GM21528 (cell line): ENCODE data around the gene UPK2.
"Not testable (repeated sequence)": the region's sequence is repeated elsewhere in the genome, so short reads cannot be mapped to it uniquely, and the experiment has no call there.

Experiments
- ATAC-seq: cut with Tn5 transposase; IDR thresholded peaks from one replicate; pipeline ENCODE4 v1.9.1; 2021; ENCODE audit warnings: mild to moderate bottlenecking, moderate library complexity; ENCODE audit not compliant: unreplicated experiment, low FRiP score

The UPK2 gene

DNA sequence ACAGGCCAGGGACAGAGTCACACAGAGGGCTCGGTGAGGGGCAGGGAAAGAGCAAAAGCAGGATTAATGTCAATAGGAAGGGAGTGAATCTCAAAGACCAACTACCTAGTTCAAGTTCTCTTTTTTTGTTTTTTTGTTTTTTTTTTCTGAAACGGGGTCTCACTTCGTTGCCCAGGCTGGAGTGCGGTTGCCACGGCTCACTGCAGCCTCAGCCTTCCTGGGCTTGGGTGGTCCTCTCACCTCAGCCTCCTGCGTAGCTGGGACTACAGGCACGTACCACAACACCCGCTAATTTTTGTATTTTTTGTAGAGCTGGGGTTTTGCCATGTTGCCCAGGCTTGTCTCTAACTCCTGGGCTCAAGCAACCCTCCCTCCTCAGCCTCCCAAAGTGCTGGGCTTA, 20.7 kb upstream of the UPK2 start:
- ATAC-seq = no peak

DNA sequence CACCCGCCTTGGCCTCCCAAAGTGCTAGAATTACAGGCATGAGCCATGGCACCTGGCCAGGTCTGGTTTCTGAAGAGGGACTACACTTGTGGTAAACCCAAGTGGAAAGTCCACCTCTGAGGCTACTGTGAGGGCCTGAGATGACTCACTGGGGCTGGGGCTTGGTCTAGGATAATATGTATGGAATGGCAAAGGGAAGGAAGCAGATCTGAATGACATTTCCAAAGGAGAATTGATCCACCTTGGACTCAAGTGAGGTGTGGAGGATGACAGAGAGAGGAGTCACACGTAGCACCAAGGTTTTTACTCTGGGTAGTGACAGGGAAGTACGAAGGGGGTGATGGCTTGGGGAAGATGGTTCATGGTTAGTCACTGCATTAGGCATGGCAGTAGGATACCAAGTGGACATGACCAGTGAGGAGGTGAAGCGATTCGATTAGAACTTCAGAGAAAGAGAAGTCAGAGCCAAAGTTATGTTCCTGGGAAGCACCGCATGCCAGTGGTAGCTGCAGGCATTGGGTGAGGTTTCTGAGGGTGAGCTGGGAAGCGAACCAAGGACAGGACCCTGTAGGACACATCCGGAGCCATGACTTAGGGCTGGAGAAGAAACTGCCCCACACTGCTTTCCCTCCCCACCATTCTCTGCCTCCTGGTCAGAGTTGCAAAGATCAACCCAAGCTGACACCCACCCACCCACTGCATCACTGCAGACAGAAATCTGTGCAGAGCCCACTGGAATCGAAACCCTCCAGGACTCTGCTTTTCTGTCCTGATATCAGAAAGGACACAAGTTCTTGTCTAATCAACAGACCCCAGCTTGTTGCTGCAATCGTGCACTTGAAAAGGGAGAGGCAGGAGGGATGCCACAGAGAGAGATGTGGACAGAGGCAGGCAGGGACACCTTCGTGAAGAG, 17.4 kb upstream of the UPK2 start:
- ATAC-seq = no peak

DNA sequence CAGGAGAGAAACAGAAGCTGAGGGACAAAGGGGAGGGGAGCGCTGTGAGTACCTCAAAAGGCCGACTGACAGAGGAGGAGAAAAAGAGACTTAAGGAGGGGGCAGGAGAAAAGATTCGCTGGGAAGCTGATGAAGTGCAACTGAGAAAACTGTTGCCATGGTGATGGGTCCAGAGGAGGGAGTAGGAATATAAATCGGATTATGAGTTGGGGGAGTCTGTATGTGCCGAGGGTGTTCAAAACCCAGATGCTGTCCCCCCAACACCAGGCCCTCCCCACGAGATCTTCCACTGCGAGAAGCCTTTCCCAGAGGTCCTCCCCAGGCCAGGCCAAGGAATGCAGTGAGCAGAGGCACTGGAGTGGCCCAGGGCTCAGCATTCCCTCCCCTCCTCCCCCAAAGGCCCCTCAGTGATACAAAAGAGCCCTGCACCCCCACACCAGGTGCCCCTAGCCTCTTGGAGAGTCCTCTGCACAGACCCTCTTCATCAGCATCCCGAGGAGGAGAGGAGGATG, 16.6 kb upstream of the UPK2 start:
- no peak for ATAC-seq

DNA sequence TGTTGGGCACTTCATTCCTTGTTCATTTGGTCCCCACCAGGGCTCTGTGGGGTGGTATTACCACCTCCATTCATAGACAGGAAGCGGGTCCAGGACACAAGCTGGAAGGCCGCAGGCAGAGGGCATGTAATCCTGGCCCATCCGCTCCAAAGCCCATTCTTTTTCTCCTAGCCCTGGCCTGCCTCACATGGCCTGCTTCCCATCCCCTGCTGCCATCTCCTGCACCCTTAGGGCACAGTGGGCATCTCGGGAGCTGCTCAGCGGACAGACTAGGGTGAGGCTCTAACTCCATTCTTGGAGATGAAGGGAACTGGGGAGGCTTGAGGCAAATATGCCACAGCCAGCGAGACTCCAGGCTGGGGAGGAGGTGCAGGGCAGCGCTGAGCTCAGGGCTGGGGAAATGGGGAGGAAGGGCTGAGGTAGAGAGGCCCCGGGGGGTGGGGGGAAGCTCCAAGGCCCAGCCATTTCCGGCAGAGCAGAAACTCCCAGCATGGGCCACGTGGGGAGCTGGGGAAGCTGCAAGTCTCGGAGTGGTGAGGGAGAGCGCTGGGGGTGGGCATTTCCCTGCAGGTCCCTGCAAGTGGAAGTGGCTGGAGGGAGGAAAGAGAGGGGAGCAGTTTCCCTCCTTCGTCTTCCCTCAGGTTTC, 16.0 kb upstream of the UPK2 start:
- ATAC-seq = no peak

DNA sequence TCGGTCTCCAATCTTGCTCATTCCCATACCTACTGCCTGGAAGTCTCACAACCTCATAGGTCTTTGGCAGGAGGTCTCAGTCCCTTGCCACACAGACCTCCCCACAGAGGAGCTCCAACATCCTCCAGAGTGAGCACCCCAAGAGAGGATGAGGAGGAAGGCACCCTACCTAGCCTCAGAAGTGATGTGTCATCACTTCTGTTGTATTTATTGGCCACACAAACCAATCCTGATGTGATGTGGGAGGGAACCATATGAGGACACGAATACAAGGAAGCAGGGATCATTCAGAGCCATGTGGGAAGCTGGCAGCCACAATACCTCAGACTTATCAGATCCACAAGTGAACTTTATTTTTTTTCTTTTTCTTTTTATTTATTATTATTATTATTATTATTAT, 9.0 kb upstream of the UPK2 start:
- no peak for ATAC-seq

DNA sequence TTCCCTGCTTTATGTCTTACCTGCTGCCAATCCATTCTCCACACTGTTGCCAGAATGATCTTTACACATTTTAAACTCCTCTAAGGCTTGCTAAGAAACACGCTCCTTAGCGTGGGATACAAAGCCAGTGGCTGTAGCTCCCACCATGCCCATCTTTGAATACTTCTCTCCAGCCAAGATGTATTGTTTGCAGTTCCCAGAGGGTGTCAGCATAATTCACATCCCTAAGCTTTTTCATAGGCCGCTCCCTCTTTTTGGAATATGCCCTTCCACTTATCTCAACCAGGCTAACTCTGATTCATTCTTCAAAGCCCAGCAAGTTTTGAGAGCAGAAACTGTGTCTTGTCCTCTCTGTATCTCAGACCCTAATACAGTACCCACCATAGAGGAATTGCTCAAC, 8.1 kb upstream of the UPK2 start:
- no peak for ATAC-seq

DNA sequence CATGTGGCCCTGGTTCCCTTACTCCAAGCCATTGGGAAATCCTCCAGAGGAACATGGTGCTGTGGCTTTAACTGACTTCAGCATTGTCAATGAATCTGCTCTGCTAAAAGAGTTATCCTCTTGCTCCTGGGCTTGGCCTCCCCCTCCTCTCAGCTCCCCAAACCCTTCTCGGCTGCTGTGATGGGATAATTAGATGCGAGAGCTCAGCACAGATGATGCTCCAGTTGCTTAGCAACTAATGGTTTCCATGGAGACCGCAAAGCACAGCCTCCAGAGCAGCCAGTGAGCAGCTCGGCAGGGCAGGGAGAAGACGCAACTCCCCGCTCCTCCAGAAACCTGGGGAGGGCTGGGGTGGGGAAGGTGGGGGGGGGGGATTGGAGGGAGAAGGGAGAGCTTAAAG, 2.8 kb upstream of the UPK2 start:
- no peak for ATAC-seq

DNA sequence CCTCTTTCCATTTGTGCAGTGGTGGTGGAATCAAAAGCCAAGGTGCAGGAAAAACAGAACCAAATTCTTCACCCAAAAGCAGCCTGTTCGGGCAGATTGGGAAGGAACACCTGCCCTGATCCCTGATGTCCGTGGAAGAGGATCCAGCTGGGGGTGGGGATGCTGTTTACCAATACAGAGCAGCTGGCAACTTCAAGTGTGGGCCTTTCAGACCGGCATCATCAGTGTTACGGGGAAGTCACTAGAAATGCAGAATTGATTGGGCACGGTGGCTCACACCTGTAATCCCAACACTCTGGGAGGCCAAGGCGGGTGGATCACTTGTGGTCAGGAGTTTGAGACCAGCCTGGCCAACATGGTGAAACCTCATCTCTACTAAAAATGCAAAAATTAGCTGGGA, 2.1 kb upstream of the UPK2 start:
- ATAC-seq = not testable (repeated sequence)

DNA sequence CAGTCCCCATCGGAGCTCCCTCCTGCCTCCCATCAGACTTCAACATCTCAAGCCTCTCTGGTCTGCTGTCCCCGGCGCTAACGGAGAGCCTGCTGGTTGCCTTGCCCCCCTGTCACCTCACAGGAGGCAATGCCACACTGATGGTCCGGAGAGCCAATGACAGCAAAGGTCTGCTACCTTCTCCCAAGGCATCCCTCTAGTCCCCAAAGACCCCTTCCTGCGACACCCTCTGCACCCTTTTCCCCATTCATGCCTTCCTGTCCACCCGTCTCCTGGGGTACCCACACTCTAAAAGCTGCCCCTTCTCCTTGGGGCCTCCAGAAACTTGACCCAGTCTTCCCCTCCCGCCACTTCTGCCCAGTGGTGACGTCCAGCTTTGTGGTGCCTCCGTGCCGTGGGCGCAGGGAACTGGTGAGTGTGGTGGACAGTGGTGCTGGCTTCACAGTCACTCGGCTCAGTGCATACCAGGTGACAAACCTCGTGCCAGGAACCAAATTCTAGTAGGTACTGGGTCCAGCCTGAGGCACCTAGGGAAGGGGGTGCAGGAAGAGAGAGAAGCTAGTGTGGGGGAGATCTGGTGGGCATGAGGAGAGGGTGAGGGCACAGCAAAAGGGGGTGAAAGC, 860 bp downstream of the UPK2 start:
- ATAC-seq = no peak

DNA sequence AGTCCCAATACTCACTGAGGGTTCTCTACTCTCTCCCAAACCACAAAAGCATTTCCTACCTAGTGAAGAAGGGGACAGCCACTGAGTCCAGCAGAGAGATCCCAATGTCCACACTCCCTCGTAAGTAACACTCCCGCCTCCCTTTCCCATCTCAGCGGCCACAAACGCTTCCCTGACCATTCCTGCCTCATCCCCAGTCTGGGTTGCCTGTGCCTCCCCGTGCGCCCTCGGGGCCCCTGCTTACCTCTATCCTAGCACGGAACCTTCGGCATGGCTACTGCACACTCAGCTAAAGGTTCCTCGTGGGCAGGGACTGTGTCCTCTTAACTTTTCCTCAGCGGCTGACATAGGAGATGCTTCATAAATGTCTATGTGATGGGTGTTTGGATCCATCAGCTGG, 1.5 kb downstream of the UPK2 start:
- no peak for ATAC-seq

DNA sequence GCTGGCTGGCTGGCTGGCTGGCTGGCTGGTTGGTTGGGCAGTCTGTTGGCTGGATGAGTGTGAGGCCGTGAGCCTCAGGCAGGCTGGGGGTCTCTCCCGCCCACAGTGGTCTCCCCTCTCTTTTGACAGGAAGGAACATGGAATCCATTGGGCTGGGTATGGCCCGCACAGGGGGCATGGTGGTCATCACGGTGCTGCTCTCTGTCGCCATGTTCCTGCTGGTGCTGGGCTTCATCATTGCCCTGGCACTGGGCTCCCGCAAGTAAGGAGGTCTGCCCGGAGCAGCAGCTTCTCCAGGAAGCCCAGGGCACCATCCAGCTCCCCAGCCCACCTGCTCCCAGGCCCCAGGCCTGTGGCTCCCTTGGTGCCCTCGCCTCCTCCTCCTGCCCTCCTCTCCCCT, 1.9 kb downstream of the UPK2 start:
- ATAC-seq = no peak

DNA sequence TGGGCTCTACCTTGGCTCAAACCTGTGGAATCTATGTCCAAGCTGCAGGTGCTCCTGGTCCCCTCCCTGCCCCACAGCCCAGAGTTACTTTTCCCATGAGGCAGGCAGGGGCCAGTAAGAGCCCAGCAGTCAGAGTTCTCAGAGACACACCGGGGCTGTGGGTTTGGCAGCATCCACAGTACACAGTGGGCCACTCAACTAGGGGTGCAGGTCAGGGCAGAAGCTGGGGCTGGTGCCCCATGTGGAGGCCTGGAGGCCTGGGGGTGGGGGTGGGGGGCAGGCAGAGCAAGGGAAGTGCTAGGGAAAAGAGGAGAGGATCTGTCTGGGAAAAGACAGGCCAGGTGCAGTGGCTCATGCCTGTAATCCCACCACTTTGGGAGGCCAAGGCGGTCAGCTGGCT, 2.5 kb downstream of the UPK2 start:
- no peak for ATAC-seq

DNA sequence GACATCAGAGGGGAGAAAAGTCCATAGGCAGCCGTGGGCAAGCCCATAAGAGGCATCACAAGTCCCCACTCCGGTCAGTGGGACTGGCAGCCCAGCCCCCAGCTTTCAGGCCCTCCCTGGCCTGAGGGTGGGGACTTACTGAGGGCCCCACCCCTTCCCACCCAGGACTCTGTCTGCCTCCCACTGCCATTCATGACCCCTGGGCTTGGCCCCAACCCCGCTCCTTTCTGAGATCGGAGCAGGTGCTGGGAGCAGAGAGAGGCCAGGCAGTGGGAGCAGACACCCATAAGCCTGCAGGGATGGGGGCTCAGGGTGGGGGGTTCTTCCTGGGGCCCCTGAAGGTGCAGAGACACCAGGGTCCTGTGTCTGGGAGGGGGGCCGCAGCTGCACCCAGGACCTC, 5.1 kb downstream of the UPK2 start:
- no peak for ATAC-seq

DNA sequence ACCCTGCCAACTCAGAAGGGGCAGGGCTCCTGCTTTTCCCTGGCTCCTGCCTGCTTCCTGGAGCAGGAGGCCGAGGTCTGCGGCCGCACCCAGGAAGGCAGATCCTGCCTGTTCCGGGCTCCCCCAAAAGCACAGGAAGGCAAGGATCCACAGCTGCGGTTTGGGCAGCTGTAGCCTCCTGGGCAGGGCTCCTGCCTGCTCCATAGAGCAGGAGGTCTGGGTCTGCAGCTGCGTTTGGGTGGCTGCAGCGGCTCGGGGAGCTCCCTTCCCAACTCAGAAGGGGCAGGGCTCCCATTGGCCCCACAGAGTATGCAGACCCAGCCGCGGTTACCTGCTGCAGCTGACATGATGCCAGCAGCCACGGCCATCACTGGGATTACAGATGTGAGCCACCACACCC, 5.5 kb downstream of the UPK2 start:
- ATAC-seq = no peak

DNA sequence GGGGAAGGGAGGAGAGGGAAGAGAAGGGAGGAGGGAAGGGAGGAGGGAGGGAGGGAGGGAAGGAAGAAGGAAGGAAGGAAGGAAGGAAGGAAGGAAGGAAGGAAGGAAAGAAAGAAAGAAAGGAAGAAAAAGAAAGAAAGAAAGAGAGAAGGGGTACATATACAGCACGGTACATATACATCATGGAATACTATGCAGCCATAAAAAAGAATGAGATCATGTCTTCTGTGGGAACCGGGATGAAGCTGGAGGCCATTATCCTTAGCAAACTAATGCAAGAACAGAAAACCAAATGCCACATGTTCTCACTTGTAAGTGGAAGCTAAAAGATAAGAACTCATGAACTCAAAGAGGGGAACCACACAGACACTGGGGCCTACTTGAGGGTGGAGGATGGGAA, 13.4 kb downstream of the UPK2 start:
- ATAC-seq = not testable (repeated sequence)

DNA sequence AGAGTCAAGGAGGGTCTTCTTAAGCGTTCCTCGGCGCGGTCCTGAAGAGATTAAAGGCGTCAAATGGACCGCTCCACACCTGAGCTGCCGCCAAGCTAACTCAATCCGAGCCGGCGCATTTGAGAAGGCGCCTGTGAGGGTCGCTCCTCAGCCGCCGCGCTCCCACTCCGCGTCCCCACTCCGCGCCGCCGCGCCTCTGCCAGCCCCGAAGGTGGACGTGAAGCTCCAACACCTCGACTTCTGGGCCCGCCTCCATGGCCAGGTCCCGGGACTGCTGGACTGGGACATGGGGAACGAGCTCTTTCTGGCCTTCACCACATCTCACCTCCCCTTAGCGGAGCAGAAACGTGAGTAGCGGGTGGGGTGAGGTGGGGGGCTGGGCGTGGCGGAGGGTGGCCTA, 15.5 kb downstream of the UPK2 start, which contains the start of gene FOXR1:
Gene FOXR1 (plus strand): TSS at position 116 of the 400 bp plus-strand sequence. CDS start 171 bp downstream, at position 287.
- no peak for ATAC-seq

DNA sequence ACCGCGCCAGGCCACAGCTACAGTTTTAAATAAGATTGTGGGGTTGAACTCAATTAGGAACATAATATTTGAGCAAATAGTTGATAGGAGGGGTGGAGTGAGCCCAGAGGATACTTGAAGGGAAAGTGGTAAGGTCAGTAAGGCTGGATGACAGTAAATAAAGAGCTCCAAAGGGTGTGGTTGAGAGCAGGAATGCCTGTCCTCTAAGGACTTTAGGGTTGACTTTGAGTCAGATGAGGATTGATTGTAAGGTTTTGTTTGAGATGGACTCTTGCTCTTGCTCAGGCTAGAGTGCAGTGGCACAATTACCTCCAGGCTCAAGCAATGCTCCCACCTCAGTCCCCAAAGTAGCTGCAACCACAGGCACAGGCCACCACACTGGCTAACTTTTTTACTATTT, 17.9 kb downstream of the UPK2 start:
- no peak for ATAC-seq

DNA sequence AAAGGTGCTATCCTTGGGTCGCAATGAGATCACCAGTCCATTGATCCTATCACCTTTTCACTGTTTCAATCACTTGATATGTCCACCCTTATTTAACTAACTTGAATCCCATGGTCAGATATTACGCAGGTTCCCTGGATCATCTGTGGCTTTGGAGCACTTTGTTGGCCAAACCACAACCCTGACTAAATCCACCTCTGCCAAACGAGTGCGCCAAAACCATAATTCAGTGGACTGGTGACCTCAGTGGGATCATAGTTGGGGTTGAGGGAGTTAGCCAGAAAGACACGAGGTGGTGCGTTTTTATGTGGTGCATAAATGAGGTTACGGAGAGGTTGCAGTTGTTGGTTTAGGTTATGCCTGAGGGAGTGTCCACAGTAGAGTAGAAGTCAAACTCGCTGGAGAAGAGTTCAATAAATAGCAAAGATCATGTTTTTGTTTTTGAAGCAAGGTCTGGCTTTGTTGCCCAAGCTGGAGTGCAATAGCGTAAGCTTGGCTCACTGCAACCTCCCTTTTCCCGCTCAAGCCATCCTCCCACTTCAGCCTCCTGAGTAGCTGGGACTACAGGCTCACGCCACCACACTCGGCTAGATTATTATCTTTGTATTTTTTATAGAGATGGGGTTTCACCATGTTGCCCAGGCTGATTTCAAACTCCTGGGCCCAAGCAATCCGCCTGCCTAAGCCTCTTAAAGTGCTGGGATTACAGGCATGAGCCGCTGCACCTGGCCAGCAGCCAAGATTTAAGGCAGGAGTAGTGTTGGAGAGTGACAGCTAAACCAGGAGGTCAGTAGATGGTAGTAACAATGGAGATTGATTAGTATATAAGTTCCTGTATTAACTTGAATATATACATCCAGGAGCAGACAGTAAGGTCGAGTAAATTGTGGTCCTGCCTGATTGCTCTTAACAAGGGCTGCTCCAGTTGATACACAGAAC, 19.9 kb downstream of the UPK2 start:
- ATAC-seq = no peak

DNA sequence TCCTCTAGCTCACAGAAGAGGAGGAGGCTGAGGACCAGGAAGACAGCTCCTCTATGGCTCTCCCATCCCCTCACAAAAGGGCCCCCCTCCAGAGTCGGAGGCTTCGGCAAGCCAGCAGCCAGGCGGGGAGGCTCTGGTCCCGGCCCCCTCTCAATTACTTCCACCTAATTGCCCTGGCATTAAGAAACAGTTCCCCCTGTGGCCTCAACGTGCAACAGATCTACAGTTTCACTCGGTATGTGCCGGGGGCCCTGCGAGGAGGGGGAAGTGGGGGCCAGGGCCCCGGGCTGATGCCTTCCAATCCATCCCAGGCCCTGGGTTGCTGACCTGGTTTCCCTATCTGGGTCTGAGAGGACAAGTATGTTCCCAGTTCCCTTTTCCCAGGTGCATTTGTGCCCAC, 23.3 kb downstream of the UPK2 start:
- no peak for ATAC-seq

DNA sequence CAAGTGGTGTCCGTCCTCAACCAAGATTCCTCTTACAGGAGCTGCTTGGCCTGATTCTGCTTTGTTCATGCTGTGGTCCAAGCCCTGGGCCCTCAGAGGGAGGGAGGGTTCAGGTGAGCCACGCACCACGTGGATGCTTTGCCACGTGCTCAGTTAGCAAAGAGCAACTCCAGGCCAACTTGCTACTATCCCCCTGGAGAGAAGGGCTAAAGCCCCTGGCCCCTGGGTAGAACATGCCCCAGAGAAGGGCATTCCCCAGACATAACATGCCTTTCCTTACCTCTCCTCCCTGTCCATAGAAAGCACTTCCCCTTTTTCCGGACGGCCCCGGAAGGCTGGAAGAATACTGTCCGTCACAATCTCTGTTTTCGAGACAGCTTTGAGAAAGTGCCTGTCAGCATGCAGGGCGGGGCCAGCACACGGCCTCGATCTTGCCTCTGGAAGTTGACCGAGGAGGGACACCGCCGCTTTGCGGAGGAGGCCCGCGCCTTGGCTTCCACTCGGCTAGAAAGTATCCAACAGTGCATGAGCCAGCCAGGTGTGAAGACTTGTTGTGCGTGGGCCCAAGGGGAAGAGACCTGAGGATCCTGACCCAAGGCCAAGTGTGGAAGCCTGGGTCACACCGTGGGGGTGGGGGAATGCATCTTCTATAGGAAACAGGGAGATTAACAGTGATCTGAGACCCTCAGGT, 24.2 kb downstream of the UPK2 start:
- no peak for ATAC-seq
